GM21619 (cell line): ENCODE measurements around the gene SUPT7L.
A peak's percentile ranks its signal among the peaks of the same experiment; 100 is the strongest.
"Not testable (repeated sequence)": the region's sequence is repeated elsewhere in the genome, so short reads cannot be mapped to it uniquely, and the experiment has no call there.

ENCODE experiments used
- ATAC-seq: cut with Tn5 transposase; IDR thresholded peaks from one replicate; pipeline ENCODE4 v1.9.1; 2021; ENCODE audit not compliant: unreplicated experiment

The SUPT7L gene

GRCh38 chr2:27687232-27687631 lies 23.8 kb upstream of the SUPT7L start:
- no peak for ATAC-seq

- no peak for ATAC-seq
These were observed 22.2 kb upstream of the SUPT7L start for GRCh38 chr2:27685577-27685976.

GRCh38 chr2:27685006-27685405 lies 21.6 kb upstream of the SUPT7L start:
- not testable (repeated sequence) for ATAC-seq

GRCh38 chr2:27683390-27684071 lies 20.1 kb upstream of the SUPT7L start:
- ATAC-seq = no peak

- not testable (repeated sequence) for ATAC-seq
These were observed 18.9 kb upstream of the SUPT7L start for GRCh38 chr2:27682334-27682771.

- no peak for ATAC-seq
These were observed 18.4 kb upstream of the SUPT7L start for GRCh38 chr2:27681841-27682240.

GRCh38 chr2:27680571-27680970 lies 17.2 kb upstream of the SUPT7L start:
- ATAC-seq = no peak

- ATAC-seq = no peak
These were observed 9.5 kb upstream of the SUPT7L start for GRCh38 chr2:27672723-27673486.

GRCh38 chr2:27671235-27671634 lies 7.8 kb upstream of the SUPT7L start:
- no peak for ATAC-seq

- ATAC-seq = no peak
These were observed 4.0 kb upstream of the SUPT7L start for GRCh38 chr2:27667446-27667845.

GRCh38 chr2:27664622-27665363 lies 1.4 kb upstream of the SUPT7L start:
- no peak for ATAC-seq

- ATAC-seq = peak; percentile 10
These were observed 750 bp upstream of the SUPT7L start for GRCh38 chr2:27664154-27664574.

- no peak for ATAC-seq
These were observed 2.0 kb downstream of the SUPT7L start for GRCh38 chr2:27661371-27661770.

- no peak for ATAC-seq
These were observed 8.1 kb downstream of the SUPT7L start for GRCh38 chr2:27655155-27655951.

- no peak for ATAC-seq
These were observed 10.0 kb downstream of the SUPT7L start for GRCh38 chr2:27653397-27653796.

- ATAC-seq = no peak
These were observed 10.6 kb downstream of the SUPT7L start for GRCh38 chr2:27652790-27653189.

GRCh38 chr2:27652341-27652740 lies 11.1 kb downstream of the SUPT7L start:
- no peak for ATAC-seq

GRCh38 chr2:27651056-27651455 lies 12.4 kb downstream of the SUPT7L start:
- ATAC-seq = no peak

GRCh38 chr2:27647737-27648136 lies 15.7 kb downstream of the SUPT7L start:
- ATAC-seq = no peak

- ATAC-seq = no peak
These were observed 16.1 kb downstream of the SUPT7L start for GRCh38 chr2:27647289-27647688.

GRCh38 chr2:27645197-27645596 lies 18.2 kb downstream of the SUPT7L start:
- ATAC-seq = no peak
